GM13977 (cell line): ENCODE measurements around the gene RFPL1.
"Not testable (repeated sequence)": the region's sequence is repeated elsewhere in the genome, so short reads cannot be mapped to it uniquely, and the experiment has no call there.

Experiments
- DNase-seq: peaks from one replicate; pipeline ENCODE4 v3.0.0; 2012; ENCODE audit warnings: low spot score
- in situ Hi-C: fragments of 300-500 bp; cut with MboI; formaldehyde crosslinking; loops from one replicate; pipeline ENCODE4 v1.12.0; 2022; ENCODE audit warnings: low sequenced_read_pairs, low pct_unique_long_range_greater_than_20kb, mixed read lengths, inconsistent platforms; ENCODE audit not compliant: unreplicated experiment
- TF ChIP-seq, protein P1 (sequence below): IDR thresholded peaks from 2 replicates; pipeline ENCODE4 v1.5.1; 2012; ENCODE audit warnings: mild to moderate bottlenecking, control low read depth; ENCODE audit not compliant: insufficient read depth; ENCODE audit errors: extremely low read depth, missing control alignments

The RFPL1 gene

GRCh38 chr22:29438283-29438682, at the start of gene RFPL1:
RFPL1 (plus strand) TSS chr22:29438583.
- DNase-seq, in situ Hi-C loops: not testable (repeated sequence)

GRCh38 chr22:29388759-29389090, 49.7 kb upstream of the RFPL1 start:
- TF ChIP-seq, protein P1, sequence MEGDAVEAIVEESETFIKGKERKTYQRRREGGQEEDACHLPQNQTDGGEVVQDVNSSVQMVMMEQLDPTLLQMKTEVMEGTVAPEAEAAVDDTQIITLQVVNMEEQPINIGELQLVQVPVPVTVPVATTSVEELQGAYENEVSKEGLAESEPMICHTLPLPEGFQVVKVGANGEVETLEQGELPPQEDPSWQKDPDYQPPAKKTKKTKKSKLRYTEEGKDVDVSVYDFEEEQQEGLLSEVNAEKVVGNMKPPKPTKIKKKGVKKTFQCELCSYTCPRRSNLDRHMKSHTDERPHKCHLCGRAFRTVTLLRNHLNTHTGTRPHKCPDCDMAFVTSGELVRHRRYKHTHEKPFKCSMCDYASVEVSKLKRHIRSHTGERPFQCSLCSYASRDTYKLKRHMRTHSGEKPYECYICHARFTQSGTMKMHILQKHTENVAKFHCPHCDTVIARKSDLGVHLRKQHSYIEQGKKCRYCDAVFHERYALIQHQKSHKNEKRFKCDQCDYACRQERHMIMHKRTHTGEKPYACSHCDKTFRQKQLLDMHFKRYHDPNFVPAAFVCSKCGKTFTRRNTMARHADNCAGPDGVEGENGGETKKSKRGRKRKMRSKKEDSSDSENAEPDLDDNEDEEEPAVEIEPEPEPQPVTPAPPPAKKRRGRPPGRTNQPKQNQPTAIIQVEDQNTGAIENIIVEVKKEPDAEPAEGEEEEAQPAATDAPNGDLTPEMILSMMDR, result no peak
- DNase-seq, result no peak
- in situ Hi-C loops, result no loop called here

- TF ChIP-seq, protein P1, result no peak
- DNase-seq, result no peak
- in situ Hi-C loops, result no loop called here
Observed at GRCh38 chr22:29390270-29390669, 48.1 kb upstream of the RFPL1 start.

- DNase-seq, result no peak
- in situ Hi-C loops, result no loop called here
- TF ChIP-seq, protein P1, result no peak
Observed at GRCh38 chr22:29391546-29391945, 46.8 kb upstream of the RFPL1 start.

- TF ChIP-seq, protein P1, result no peak
- DNase-seq, result no peak
- in situ Hi-C loops, result no loop called here
Observed at GRCh38 chr22:29393019-29393608, 45.3 kb upstream of the RFPL1 start.

GRCh38 chr22:29394931-29395581, 43.3 kb upstream of the RFPL1 start:
- TF ChIP-seq, protein P1, result peak; percentile 92
- in situ Hi-C loops, result no loop called here
- DNase-seq, result peak; percentile 76

DNA sequence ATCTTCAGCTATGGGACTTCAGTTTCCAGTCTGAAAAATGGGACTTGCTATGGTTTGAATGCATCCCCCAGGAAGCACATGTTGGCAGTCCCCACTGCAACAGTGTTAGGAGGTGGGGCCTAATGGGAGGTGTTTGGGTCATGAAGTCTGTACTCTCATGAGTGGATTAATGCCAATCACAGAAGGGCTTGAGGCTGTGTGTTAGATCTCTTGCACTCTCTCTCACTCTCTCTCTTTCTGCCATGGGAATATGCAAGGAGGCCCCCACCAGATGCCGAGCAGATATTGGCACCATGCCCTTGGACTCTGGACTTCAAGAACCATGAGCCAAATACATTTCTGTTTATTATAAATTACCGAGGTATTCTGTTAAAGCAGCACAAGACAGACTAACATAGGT, 42.3 kb upstream of the RFPL1 start:
- TF ChIP-seq, protein P1, result no peak
- DNase-seq, result no peak
- in situ Hi-C loops, result no loop called here
